HPDE6-E6E7 (cell line): ENCODE results near the gene NR2F6.
"Not testable (repeated sequence)": the region's sequence is repeated elsewhere in the genome, so short reads cannot be mapped to it uniquely, and the experiment has no call there.

Experiments used
- DNase-seq: peaks from one replicate; pipeline ENCODE4 v3.0.0; 2011; ENCODE audit warnings: missing footprints; ENCODE audit errors: extremely low spot score

NR2F6 gene

DNA sequence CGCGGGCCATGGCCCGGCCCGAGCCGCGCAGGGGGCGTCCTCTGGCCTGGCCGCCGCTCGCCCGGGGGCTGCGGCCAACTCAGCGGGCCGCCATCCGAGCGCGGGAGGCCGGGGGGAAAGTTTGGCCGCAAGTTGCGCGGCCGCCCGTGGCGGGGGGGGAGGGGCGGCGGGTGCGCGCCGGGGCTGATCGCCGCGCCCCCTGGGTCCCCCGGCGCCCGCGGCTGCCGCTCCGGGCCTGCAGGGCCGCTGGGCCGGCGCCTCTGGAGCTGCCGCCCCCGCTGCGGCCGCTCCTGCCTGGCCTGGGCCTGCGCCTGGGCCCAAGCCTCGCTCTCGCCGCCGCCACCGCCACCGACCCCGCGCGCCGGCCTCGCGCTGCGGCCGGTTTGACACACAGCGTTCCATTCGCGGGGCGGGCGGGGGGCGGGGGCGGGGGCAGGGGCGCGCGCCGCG lies at the start of gene NR2F6:
Gene NR2F6, minus strand, starts transcription at position 385 of the 450 bp plus-strand sequence. CDS start 699 bp downstream, outside the sequence.
- no peak for DNase-seq

GRCh38 chr19:17294051-17294891 lies 48.6 kb upstream of the NR2F6 start:
- DNase-seq = no peak

DNA sequence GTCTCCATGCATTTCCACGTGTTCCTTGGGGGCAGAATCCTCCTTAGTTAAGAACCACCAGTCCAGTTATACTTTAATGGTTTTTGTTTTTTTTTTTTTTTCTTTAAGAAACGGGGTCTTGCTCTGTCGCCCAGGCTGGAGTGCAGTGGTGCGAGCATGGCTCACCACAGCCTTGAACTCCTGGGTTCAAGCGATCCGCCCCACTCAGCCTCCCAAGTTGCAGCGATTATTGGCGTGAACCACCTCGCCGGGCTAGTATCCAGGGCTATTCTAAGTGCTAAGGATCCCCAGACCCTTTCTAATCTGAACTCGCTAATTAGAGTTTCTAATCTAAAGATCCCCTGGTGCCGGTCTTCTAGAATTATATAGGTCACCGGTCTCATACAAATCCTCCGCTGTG lies 47.9 kb upstream of the NR2F6 start:
- DNase-seq = no peak

DNA sequence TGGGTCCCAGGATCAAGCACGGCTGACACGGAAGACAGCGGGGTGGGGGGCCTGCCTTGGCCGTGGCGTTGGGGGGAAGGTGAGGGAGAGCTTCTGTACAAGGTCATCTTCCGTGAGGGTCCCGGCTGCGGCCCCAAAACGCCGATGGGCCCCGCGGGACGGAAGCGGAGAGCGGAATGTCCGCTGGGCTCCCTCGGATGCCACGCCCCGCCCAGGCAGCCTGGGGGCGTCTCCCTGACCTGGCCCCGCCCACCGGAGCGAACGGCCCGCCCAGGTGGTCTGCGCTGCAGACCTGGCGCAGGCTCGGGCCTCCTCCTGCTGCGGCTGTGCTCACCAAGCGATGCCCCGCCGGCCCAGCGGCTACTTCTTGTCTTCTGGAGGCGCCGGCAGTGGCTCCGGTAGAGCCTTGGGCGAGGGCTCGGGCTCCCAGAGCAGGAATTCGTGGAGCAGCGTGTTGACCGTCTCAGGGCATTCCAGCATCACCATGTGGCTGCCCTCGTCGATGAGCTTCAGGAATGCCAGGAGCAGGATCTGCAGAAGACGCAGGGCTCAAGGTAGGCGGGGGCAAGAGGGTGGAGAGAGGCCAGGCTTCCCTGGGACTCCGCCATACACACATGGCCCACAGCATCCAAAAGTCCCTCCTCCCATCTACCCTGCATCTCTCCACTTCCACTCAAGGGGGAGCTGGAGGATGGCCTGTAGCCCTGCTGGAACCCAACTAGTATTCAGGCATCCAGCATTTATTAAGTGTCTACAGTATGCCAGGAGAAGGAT lies 46.8 kb upstream of the NR2F6 start:
- peak; percentile 97 for DNase-seq

DNA sequence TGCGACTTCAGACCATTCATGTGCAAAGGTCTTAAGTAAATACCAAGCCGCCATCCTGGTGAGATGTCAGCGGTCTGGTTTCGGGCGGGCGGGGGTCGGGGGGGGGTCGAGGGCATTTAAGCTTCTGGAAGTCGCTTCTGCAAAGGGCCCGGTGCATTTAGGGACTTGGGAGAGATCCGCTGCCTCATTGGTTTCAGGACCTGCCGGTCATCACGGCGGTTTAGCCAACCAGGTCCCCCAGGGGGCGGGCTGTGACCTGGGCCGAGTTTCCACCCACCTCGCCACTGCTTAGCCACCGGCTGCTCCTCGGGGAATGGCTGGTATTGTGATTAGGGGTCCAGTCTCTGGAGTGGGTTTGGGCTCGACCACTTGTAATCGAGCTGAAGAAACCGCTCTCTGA lies 43.8 kb upstream of the NR2F6 start:
- no peak for DNase-seq

DNA sequence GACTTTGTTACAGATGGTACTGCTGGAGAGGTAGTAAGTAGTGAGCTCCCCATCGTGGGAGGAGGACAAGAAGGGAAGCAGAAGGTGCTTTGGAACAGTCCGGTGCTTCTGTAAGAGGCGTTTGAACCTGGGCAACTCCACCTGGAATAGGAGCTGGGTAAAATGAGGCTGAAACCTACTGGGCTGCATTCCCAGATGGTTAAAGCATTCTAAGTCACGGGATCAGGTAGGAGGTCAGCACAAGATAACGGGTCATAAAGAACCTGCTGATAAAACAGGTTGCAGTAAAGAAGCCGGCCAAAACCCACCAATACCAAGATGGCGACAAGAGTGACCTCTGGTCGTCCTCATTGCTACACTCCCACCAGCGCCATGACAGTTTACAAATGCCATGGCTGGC lies 41.0 kb upstream of the NR2F6 start:
- no peak for DNase-seq

DNA sequence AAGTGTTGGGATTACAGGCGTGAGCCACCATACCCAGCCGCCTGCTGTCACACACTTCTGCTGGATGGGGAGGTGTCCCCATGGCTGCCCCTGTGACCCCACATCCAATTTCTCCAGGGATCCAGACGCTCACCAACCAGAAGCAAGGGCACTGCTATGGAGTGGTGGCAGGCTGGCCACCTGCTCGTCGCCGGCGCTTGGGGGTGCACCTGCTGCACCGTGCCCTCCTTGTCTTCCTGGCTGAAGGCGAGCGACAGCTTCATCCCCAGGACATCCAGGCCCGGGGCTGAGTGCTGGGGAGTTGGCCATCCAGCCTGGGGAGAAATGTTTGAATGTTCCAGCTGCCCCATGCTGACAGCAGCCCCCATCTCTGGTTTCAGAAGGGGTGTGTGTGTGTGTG lies 40.5 kb upstream of the NR2F6 start:
- DNase-seq = no peak

- DNase-seq = no peak
Measured at GRCh38 chr19:17285415-17286135, 39.9 kb upstream of the NR2F6 start.

DNA sequence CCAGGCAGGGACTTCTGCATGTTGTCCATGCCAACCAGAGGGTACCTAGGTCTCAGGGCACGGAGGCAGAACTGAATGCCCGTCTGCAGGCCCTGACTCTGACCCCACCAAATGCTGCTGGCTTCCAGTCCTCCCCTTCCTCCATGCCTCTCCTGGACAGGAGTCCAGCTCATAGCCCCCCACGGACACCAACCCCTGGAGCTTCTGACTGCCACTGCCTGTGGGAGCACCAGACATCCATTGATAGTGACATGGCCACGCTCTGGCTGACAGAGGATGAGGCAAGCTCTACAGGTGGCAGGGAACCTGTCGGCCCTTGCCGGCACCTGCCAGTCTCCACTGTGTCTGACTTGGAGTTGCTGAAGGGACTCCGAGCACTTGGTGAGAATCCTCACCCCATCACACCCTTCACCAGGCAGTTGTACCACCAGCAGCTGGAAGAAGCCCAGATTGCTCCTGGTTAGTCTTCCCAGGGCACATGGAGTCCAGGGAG lies 37.8 kb upstream of the NR2F6 start:
- no peak for DNase-seq

- DNase-seq = peak; percentile 82
Measured at GRCh38 chr19:17282488-17283125, 36.9 kb upstream of the NR2F6 start.

DNA sequence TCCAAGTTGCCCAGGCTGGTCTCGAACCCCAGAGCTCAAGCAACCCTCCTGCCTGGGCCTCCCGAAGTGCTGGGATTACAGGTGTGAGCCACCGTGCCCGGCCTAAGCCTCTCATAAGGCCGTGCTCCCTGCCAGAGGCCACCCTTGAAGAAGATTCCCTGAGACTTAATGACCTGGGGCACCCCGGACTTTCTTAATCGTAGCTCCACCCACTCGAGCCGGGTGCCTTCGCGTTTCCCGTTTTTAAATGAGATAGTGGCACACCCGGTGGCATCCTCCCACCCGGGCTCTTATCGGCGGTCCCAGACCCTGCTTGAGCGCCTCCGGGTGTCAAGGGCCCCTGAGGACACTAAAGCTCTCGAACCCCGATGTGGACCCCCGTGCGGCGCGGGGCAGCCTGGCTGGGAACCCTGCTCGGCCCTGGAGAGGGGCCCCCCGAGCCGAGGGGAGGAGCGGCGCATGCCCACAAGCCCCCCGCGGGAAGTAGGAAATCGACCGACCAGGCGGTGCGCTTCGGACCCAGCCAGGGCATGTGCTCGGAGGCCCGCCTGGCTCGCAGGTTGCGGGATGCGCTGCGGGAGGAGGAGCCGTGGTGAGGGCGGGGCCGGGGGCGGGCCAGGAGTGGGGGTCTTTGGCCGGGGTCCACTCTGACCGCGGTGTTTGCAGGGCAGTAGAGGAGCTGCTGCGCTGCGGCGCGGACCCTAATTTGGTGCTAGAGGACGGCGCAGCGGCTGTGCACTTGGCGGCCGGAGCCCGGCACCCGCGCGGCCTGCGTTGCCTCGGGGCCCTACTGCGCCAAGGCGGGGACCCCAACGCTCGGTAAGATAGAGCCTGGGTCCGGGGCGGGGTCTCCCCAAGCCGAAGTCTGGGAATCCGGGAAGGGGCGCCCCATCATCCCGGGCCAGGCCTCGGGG lies 35.9 kb upstream of the NR2F6 start, which contains the start of gene ANKLE1:
Gene ANKLE1, plus strand, starts transcription at position 511 of the 914 bp plus-strand sequence. Its CDS starts 20 bp downstream, at position 531.
- peak; percentile 48 for DNase-seq

DNA sequence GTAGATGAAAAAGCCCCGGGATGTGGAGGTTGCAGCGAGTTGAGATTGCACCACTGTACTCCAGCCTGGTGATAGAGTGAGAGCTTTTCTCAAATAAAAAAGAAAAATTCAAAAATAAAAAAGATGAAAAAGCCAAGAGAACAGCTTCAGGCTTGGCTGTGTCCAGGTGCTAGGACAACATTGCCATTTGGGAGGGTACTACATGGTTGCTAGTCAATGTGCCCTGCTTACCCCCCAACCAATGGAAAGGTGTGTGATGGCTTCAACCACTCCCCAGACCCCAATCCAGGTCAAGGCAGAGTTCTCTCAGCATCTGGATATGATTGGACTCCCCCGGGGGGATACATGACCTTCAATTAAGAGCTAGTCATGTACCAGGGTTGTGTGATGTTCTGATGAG lies 33.7 kb upstream of the NR2F6 start:
- no peak for DNase-seq

DNA sequence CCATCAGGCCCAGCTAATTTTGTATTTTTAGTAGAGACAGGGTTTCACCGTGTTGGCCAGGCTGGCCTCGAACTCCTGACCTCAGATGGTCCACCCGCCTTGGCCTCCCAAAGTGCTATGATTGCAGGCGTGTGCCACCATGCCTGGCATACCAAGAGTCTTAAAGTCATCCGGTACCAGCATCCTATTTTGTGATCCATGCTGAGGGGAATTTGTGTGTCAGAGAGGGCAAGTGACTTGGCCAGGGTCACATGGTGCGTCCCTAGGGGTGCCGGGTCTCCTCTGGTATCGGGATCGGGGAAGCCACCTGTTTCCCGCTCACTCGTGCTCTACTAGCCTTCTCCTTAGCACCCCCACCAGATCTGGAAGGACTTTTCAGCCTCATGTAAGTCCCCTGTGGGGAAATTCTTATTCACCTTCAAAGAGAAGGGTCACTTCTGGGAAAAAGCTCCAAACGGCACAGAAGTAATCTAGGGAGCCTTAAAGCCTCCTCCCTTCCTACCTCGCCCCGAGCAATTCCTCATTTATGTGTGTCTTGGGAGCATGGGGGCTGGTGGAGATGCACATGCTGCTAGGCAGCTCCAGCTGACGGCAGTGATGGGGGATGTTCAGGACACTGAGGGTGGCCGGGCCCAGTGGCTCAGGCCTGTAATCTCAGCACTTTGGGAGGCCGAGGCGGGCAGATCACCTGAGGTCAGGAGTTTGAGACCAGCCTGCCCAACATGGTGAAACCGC lies 29.9 kb upstream of the NR2F6 start:
- no peak for DNase-seq

DNA sequence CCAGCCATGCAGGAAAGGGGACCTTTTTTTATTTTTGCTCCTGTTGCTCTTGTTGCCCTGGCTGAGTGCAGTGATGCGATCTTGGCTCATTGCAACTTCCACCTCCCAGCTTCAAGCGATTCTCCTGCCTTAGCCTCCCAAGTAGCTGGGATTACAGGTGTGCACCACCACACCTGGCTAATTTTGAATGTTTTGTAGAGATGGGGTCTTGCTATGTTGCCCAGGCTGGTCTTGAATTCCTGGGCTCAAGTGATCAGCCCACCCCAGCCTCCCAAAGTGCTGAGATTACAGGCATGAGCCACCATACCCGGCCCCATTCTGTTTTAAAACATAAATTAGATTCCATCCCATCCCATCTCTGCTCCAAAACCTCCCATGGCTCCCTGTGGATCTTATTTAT lies 29.2 kb upstream of the NR2F6 start:
- not testable (repeated sequence) for DNase-seq

- DNase-seq = no peak
Measured at GRCh38 chr19:17268754-17269153, 23.0 kb upstream of the NR2F6 start.

DNA sequence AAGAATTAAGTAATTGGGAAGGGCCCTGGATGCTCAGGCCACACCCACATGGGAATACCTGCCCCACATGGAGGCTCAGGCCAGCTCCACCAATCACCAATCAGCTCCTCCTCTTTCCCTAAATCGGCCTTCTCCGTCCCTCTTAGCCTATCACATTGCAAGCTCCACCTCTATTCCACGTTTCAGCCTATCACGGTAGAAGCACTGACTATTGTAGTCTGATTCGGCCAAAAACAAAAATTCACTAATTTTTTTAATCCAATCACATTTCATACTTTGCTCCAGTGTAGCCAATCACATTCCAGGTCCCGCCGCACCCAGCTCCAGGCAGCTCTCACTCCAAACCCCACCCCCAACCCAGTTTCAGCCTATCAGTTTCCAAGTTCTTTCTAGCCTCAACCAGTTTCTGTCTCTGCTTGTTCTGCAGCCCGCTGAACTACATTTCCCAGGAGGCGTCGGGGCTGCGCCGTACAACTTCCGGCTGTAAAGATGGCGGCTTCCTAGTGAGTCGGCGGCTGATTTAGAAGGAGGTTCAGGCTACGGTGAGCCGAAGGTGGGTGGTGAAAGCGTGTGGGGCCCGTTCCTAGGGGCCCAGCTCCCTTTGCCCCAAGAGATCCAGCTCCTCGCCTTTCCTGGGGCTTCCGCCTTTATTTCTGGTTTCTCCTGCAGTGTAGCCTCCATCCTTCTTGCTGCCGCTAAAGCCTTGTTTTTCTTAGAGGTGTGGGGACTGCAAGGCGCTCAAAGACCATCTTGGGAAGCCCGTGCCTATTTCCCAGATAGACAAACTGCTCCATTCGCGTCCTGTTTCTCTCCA lies 21.5 kb upstream of the NR2F6 start, which contains the start of gene BABAM1:
Gene BABAM1, plus strand, starts transcription at position 469 of the 814 bp plus-strand sequence. CDS start 1,364 bp downstream, outside the sequence.
- peak; percentile 99 for DNase-seq

DNA sequence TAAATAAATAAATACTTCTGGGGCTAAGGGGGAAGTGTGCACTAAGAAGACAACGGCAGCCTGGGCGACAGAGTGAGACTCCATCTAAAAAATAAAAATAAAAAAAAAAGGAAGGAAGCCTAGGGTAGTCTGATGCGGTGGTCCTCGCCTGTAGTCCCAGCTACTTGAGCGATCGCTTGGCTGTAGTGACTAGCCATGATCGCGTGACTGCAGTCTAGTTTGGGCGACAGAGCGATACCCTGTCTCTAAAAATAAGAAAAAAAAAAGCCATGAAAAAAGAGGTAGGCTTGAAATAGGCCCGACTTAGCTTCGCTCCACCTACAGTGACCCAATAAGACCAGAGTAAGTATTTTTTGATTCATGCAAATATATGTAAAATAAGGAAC lies 20.9 kb upstream of the NR2F6 start:
- DNase-seq = no peak

- no peak for DNase-seq
Measured at GRCh38 chr19:17266026-17266425, 20.3 kb upstream of the NR2F6 start.

DNA sequence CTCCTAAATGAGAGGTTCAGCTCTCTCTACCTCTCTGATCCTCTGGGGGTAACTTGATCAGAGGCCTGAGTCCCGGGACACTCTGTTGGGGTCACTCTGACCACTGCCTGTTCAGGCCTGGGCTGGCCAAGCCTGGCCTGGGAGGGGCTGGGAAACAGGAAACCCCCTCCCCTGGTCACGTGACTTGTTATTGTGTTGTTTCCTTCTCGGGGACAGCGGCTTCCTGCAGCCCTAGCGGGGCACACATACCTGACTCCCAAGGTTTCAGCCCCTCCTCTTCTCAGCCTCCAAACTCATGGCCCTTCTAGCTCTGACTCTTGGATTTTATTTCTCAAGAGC lies 18.9 kb upstream of the NR2F6 start, which contains the start of gene USHBP1:
Gene USHBP1, minus strand, starts transcription at position 105 of the 339 bp plus-strand sequence. CDS start 446 bp downstream, outside the sequence.
- DNase-seq = no peak
